Mesenchymal stem cell (in vitro differentiated cells and primary cell): ENCODE measurements around the gene CDKN2C.

ENCODE experiments used
- DNase-seq: peaks from one replicate; pipeline ENCODE4 v3.0.0-alpha.2; 2013
- H2AFZ ChIP-seq: one replicate; pipeline ENCODE4 v1.6.1; 2013; ENCODE audit warnings: low read depth, mild to moderate bottlenecking, control low read depth, inconsistent platforms, low read length, moderate library complexity
- H2AK5ac ChIP-seq: 2 replicates; pipeline ENCODE4 v1.6.1; 2013; ENCODE audit warnings: low read length, moderate library complexity, mild to moderate bottlenecking, inconsistent platforms; ENCODE audit not compliant: severe bottlenecking
- H2BK120ac ChIP-seq: one replicate; pipeline ENCODE4 v1.6.1; 2013; ENCODE audit warnings: low read depth, mild to moderate bottlenecking, inconsistent platforms, low read length, moderate library complexity
- H2BK12ac ChIP-seq, 2 experiments: one replicate each; pipeline ENCODE4 v1.6.1; 2013; ENCODE audit warnings: inconsistent platforms in 2 of 2, low read length in 2 of 2, mild to moderate bottlenecking in 2 of 2, moderate library complexity in 2 of 2, control low read depth in 1 of 2
- H2BK15ac ChIP-seq: one replicate; pipeline ENCODE4 v1.6.1; 2013; ENCODE audit warnings: mild to moderate bottlenecking, low read depth, inconsistent platforms; ENCODE audit not compliant: poor library complexity, severe bottlenecking
- H2BK5ac ChIP-seq: 2 replicates; pipeline ENCODE4 v1.6.1; 2013; ENCODE audit warnings: low read depth, mild to moderate bottlenecking, low read length, control low read depth, inconsistent platforms; ENCODE audit not compliant: poor library complexity, severe bottlenecking
- H3K14ac ChIP-seq, 2 experiments: one replicate each; pipeline ENCODE4 v1.6.1; 2013; ENCODE audit warnings: inconsistent platforms in 2 of 2, low read length in 2 of 2, control low read depth in 1 of 2, mild to moderate bottlenecking in 1 of 2, moderate library complexity in 1 of 2
- H3K18ac ChIP-seq, 2 experiments: one replicate each; pipeline ENCODE4 v1.6.1; 2013; ENCODE audit warnings: inconsistent platforms in 2 of 2, low read length in 2 of 2, control low read depth in 1 of 2, low read depth in 1 of 2, mild to moderate bottlenecking in 1 of 2
- H3K23ac ChIP-seq, 2 experiments: one replicate each; pipeline ENCODE4 v1.6.1; 2013; ENCODE audit warnings: inconsistent platforms in 2 of 2, low read length in 2 of 2, mild to moderate bottlenecking in 2 of 2, moderate library complexity in 2 of 2, control low read depth in 1 of 2
- H3K27ac ChIP-seq: 2 replicates; pipeline ENCODE4 v1.5.1; 2013; ENCODE audit warnings: mild to moderate bottlenecking, moderate library complexity, low read length, control low read depth, inconsistent platforms; ENCODE audit not compliant: poor library complexity, severe bottlenecking
- H3K27me3 ChIP-seq, 2 experiments: 2 replicates each; pipeline versions ENCODE4 v1.6.1 to v1.7.0; 2013; ENCODE audit warnings: low read length in 2 of 2, mild to moderate bottlenecking in 2 of 2, moderate library complexity in 2 of 2, control low read depth in 1 of 2, inconsistent platforms in 1 of 2; ENCODE audit not compliant: control insufficient read depth in 1 of 2, insufficient read depth in 1 of 2
- H3K36me3 ChIP-seq, 2 experiments: 2 replicates each; pipeline versions ENCODE4 v1.6.1 to v1.7.0; 2013; ENCODE audit warnings: low read length in 2 of 2, control low read depth in 1 of 2, inconsistent platforms in 1 of 2, low read depth in 1 of 2, mild to moderate bottlenecking in 1 of 2; ENCODE audit not compliant: insufficient read depth in 2 of 2, control insufficient read depth in 1 of 2
- H3K4ac ChIP-seq, 2 experiments: one replicate each; pipeline ENCODE4 v1.6.1; 2013; ENCODE audit warnings: inconsistent platforms in 2 of 2, low read length in 2 of 2, mild to moderate bottlenecking in 2 of 2, moderate library complexity in 2 of 2, control low read depth in 1 of 2, low read depth in 1 of 2
- H3K4me1 ChIP-seq: 2 replicates; pipeline ENCODE4 v1.6.1; 2013; ENCODE audit warnings: low read depth, low read length, control low read depth; ENCODE audit not compliant: control insufficient read depth, insufficient read depth
- H3K4me2 ChIP-seq: 2 replicates; pipeline ENCODE4 v1.6.1; 2013; ENCODE audit warnings: low read length, mild to moderate bottlenecking, inconsistent platforms; ENCODE audit not compliant: poor library complexity, severe bottlenecking
- H3K4me3 ChIP-seq, 2 experiments: 2 replicates each; pipeline versions ENCODE4 v1.5.1 to v1.7.0; 2013; ENCODE audit warnings: low read length in 2 of 2, mild to moderate bottlenecking in 2 of 2, control low read depth in 1 of 2, low read depth in 1 of 2; ENCODE audit not compliant: insufficient read depth in 1 of 2
- H3K79me1 ChIP-seq: replicated peaks from 2 replicates; pipeline ENCODE4 v1.6.1; 2013; ENCODE audit warnings: mild to moderate bottlenecking, control low read depth, low read length, inconsistent platforms; ENCODE audit not compliant: poor library complexity, severe bottlenecking
- H3K9ac ChIP-seq: 2 replicates; pipeline ENCODE4 v1.7.0; 2013; ENCODE audit warnings: mild to moderate bottlenecking, low read length, moderate library complexity
- H3K9me3 ChIP-seq: 2 replicates; pipeline ENCODE4 v1.7.0; 2013; ENCODE audit warnings: mild to moderate bottlenecking, low read length; ENCODE audit not compliant: control insufficient read depth
- H4K8ac ChIP-seq: one replicate; pipeline ENCODE4 v1.6.1; 2013; ENCODE audit warnings: inconsistent platforms, mild to moderate bottlenecking, low read length, moderate library complexity
- H4K91ac ChIP-seq: one replicate; pipeline ENCODE4 v1.6.1; 2013; ENCODE audit warnings: mild to moderate bottlenecking, low read length, inconsistent platforms
- WGBS: methylation state at CpG from one replicate; pipeline ENCODE4 v1.1.7; 2013; ENCODE audit warnings: mixed read lengths; 5-methylcytosine and 5-hydroxymethylcytosine counted together

The CDKN2C gene

DNA sequence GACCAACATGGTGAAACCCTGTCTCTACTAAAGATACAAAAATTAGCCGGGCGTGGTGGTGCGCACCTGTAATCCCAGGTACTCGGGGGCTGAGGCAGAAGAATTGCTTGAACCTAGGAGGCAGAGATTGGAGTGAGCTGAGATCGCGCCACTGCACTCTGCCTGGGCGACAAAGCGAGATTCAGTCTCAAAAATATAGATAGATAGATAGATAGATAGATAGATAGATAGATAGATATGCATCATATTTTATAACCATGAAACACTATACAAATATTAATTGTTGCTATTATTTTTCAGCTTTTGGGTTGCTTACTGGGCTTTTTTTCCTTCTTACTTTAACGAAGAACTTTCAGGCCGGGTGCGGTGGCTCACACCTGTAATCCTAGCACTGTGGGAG lies 5.2 kb upstream of the CDKN2C start:
- Histone ChIP-seq H3K4ac (no peak overlapping the region), H2AK5ac (no peak overlapping the region), H2BK15ac (no peak overlapping the region), H3K79me1 (peaks cover 3% of the 10 kb centered on the region), H3K4me3 (no peak overlapping the region), H4K8ac (no peak overlapping the region), H3K27ac (no peak overlapping the region), H2BK12ac (no peak overlapping the region), H4K91ac (no peak overlapping the region), H3K18ac (no peak overlapping the region), H3K23ac (no peak overlapping the region), H2BK120ac (no peak overlapping the region), H3K9me3 (no peaks in the 10 kb centered on the region), H3K14ac (no peak overlapping the region), H3K27me3 (no peaks in the 10 kb centered on the region), H2AFZ (no peak overlapping the region), H2BK5ac (no peak overlapping the region), H3K36me3 (no peaks in the 10 kb centered on the region), H3K4me1 (peaks cover 1% of the 10 kb centered on the region), H3K9ac (no peak overlapping the region), H3K4me2 (no peak overlapping the region)
- DNase-seq, result no peak
- 96% methylated on average over 9 of the region's 11 CpGs for WGBS

- 98% methylated on average over 2 of the region's 3 CpGs for WGBS
- Histone ChIP-seq H3K79me1 (peaks cover 3% of the 10 kb centered on the region), H2BK5ac (no peak overlapping the region), H3K14ac (no peak overlapping the region), H3K27ac (no peak overlapping the region), H3K4me3 (peak overlapping the region in 1 of 2 experiments; percentile 92), H3K4me2 (no peak overlapping the region), H3K27me3 (no peaks in the 10 kb centered on the region), H2AK5ac (no peak overlapping the region), H3K36me3 (no peaks in the 10 kb centered on the region), H2BK12ac (no peak overlapping the region), H3K18ac (no peak overlapping the region), H3K4me1 (peaks cover 1% of the 10 kb centered on the region), H2BK120ac (no peak overlapping the region), H2BK15ac (no peak overlapping the region), H3K4ac (no peak overlapping the region), H2AFZ (no peak overlapping the region), H3K9ac (peak overlapping the region; percentile 89), H4K8ac (no peak overlapping the region), H4K91ac (no peak overlapping the region), H3K9me3 (no peaks in the 10 kb centered on the region), H3K23ac (no peak overlapping the region)
- DNase-seq, result no peak
Measured at GRCh38 chr1:50966991-50967390, 3.1 kb upstream of the CDKN2C start.

GRCh38 chr1:50967416-50968157 lies 2.5 kb upstream of the CDKN2C start:
- H4K91ac ChIP-seq, result no peak overlapping the region
- DNase-seq, result peak; percentile 28
- peak overlapping the region; percentile 73 to 92 for H3K4me3 ChIP-seq
- H3K4me1 ChIP-seq, result peaks cover 1% of the 10 kb centered on the region
- peak overlapping the region; percentile 89 for H3K9ac ChIP-seq
- no peaks in the 10 kb centered on the region for H3K36me3 ChIP-seq
- no peaks in the 10 kb centered on the region for H3K27me3 ChIP-seq
- H2AK5ac ChIP-seq, result no peak overlapping the region
- H2BK5ac ChIP-seq, result no peak overlapping the region
- H3K79me1 ChIP-seq, result peaks cover 3% of the 10 kb centered on the region
- H3K23ac ChIP-seq, result no peak overlapping the region
- H3K18ac ChIP-seq, result no peak overlapping the region
- no peak overlapping the region for H2BK15ac ChIP-seq
- H2BK120ac ChIP-seq, result no peak overlapping the region
- H3K27ac ChIP-seq, result no peak overlapping the region
- H3K4ac ChIP-seq, result no peak overlapping the region
- H2BK12ac ChIP-seq, result no peak overlapping the region
- no peak overlapping the region for H4K8ac ChIP-seq
- H3K14ac ChIP-seq, result no peak overlapping the region
- H3K9me3 ChIP-seq, result no peaks in the 10 kb centered on the region
- WGBS, result 18% methylated on average over 15 of the region's 17 CpGs
- H3K4me2 ChIP-seq, result peak overlapping the region; percentile 99
- no peak overlapping the region for H2AFZ ChIP-seq

DNA sequence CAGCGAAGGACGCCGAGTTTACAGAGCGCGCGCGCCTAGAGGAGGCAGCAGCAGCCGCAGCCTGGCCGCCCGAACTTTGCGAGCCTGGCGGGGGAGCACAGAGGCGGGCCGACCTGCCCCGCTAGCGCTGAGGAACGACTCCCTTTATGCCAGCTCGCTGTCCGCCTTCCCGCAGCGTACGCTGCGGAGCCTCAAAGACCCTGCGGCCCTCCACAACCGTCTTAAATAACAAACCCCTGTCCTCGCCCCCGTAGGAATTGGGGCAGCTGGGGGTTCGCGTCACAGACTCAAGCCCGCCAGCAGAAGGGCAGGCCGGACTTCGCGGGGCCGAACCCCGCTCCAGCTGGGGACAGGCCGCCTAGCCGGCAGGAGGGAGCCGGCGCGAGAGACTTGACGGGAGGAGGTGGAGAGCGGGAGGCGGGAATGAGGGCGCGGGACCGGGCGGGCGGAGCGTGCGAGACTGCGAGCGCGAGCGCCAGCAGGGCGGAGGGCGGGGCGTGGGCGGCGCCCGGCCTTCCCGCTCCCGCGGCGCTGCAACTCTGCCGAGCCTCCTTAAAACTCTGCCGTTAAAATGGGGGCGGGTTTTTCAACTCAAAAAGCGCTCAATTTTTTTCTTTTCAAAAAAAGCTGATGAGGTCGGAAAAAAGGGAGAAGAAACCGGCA lies 1.8 kb upstream of the CDKN2C start:
- under 1% methylated on average over 62 of the region's 70 CpGs for WGBS
- Histone ChIP-seq H3K4me2 (peak overlapping the region; percentile 99), H3K4ac (peak overlapping the region in 1 of 2 experiments; percentile 94)

More for the DNA sequence above, 1.8 kb upstream of the CDKN2C start:
- Histone ChIP-seq H3K79me1 (peaks cover 3% of the 10 kb centered on the region), H2AFZ (peak overlapping the region; percentile 96), H2AK5ac (no peak overlapping the region), H3K14ac (peak overlapping the region in 1 of 2 experiments; percentile 75), H3K23ac (peak overlapping the region in 1 of 2 experiments; percentile 89), H2BK12ac (peak overlapping the region; percentile 31 to 84), H2BK15ac (no peak overlapping the region), H2BK120ac (no peak overlapping the region), H3K36me3 (no peaks in the 10 kb centered on the region), H3K9me3 (no peaks in the 10 kb centered on the region), H3K27ac (peak overlapping the region; percentile 94), H2BK5ac (peak overlapping the region; percentile 66), H4K8ac (peak overlapping the region; percentile 88), H3K9ac (peak overlapping the region; percentile 89), H3K27me3 (no peaks in the 10 kb centered on the region), H4K91ac (peak overlapping the region; percentile 68), H3K4me3 (peak overlapping the region; percentile 73 to 92), H3K18ac (peak overlapping the region; percentile 91 to 92), H3K4me1 (peaks cover 1% of the 10 kb centered on the region)
- DNase-seq, result peak; percentile 91
